Panc1 (cell line): ENCODE results near the gene TP53I11. TPM values are rescaled to one million over a fixed set of nuclear protein-coding genes. Genes with fewer than 3 reads are reported as not detected.

ENCODE experiments used
- ATAC-seq: fragments of 200-7000 bp; cut with Tn5 transposase; 2 replicates; pipeline ENCODE4 v1.9.1; 2020; ENCODE audit warnings: mild to moderate bottlenecking, moderate library complexity
- BruUV-seq: library from RNA; stranded (reverse); fragments of 400-500 nt; replicated peaks from 2 replicates; lab custom pipeline; 2021; lab: Mats Ljungman, UMichigan
- CTCF ChIA-PET: fragments of 300-600 bp; sonication (Branson Sonifier 250); formaldehyde crosslinking; loops from one replicate; lab custom pipeline; 2022; ENCODE audit warnings: antibody characterized with exemption; lab: Charles Lee
- POLR2A ChIA-PET: fragments of 300-600 bp; sonication (Branson Sonifier 250); formaldehyde crosslinking; loops from one replicate; lab custom pipeline; 2022; ENCODE audit warnings: antibody characterized with exemption; lab: Charles Lee
- DNase-seq: peaks from one replicate; pipeline ENCODE4 v3.0.0-alpha.2; 2010; ENCODE audit warnings: low read depth, low spot score
- H3K27ac ChIP-seq: 2 replicates; pipeline ENCODE4 v1.5.1; 2011; ENCODE audit warnings: mild to moderate bottlenecking, low read length, inconsistent platforms
- H3K27me3 ChIP-seq: fragments of 200-500 bp; sonication (Bioruptor generic); 2 replicates; pipeline ENCODE4 v1.6.0; 2014; ENCODE audit warnings: low read length, inconsistent platforms; ENCODE audit not compliant: control insufficient read depth, insufficient read depth
- H3K36me3 ChIP-seq: fragments of 200-500 bp; sonication (Bioruptor generic); 2 replicates; pipeline ENCODE4 v1.5.1; 2014; ENCODE audit warnings: inconsistent platforms, mild to moderate bottlenecking, low read length, moderate library complexity; ENCODE audit not compliant: control insufficient read depth, insufficient read depth
- H3K4me1 ChIP-seq: 2 replicates; pipeline ENCODE4 v1.5.1; 2011; ENCODE audit warnings: inconsistent platforms, mild to moderate bottlenecking, low read length, moderate library complexity; ENCODE audit not compliant: control insufficient read depth, insufficient read depth
- H3K4me3 ChIP-seq, 2 experiments: 2 replicates each; pipeline ENCODE4 v1.5.1; 2011 to 2012; ENCODE audit warnings: low read depth in 2 of 2, low read length in 2 of 2, mild to moderate bottlenecking in 2 of 2, inconsistent platforms in 1 of 2, moderate library complexity in 1 of 2
- H3K9me3 ChIP-seq: fragments of 200-500 bp; sonication (Bioruptor generic); 2 replicates; pipeline ENCODE4 v1.5.1; 2014; ENCODE audit warnings: low read depth, mild to moderate bottlenecking, inconsistent platforms, low read length, moderate library complexity; ENCODE audit not compliant: control insufficient read depth, insufficient read depth
- POLR2AphosphoS5 ChIP-seq: IDR thresholded peaks from 2 replicates; pipeline ENCODE4 v1.6.1; 2012; ENCODE audit warnings: mild to moderate bottlenecking, low read depth, low read length, moderate library complexity
- REST ChIP-seq, 2 experiments: IDR thresholded peaks; 2 replicates each; pipeline ENCODE4 v1.6.1; 2011 to 2012; ENCODE audit warnings: low read depth in 2 of 2, control low read depth in 1 of 2, low read length in 1 of 2, mild to moderate bottlenecking in 1 of 2, moderate library complexity in 1 of 2; ENCODE audit not compliant: insufficient read depth in 1 of 2
- SIN3A ChIP-seq: IDR thresholded peaks from 2 replicates; pipeline ENCODE4 v1.6.1; 2012; ENCODE audit warnings: low read depth, mild to moderate bottlenecking, low read length, moderate library complexity, borderline replicate concordance; ENCODE audit not compliant: insufficient read depth
- TCF7L2 ChIP-seq: IDR thresholded peaks from 2 replicates; pipeline ENCODE4 v1.6.1; 2011; ENCODE audit warnings: mild to moderate bottlenecking, low read depth, low read length, inconsistent platforms
- in situ Hi-C: cut with HindIII; loops from 2 replicates; pipeline ENCODE4 v1.10.0; 2016; ENCODE audit warnings: low sequenced_read_pairs, low pct_unique_long_range_greater_than_20kb
- intact Hi-C: fragments of 100-400 bp; cut with micrococcal nuclease; formaldehyde crosslinking; loops from one replicate; pipeline ENCODE4 v1.10.0; 2022; ENCODE audit not compliant: unreplicated experiment
- total RNA-seq: library from RNA; stranded (reverse); gene quantifications from one replicate; pipeline ENCODE4 v1.2.1, GENCODE V29; 2021; ENCODE audit not compliant: unreplicated experiment
- TF ChIP-seq, protein P1 (sequence below): fragments of 450-650 bp; IDR thresholded peaks from 2 replicates; pipeline ENCODE4 v1.5.1; 2017; ENCODE audit warnings: mild to moderate bottlenecking

The TP53I11 gene
- total RNA-seq, 1 experiment from 2014 or later = 132 TPM

DNA sequence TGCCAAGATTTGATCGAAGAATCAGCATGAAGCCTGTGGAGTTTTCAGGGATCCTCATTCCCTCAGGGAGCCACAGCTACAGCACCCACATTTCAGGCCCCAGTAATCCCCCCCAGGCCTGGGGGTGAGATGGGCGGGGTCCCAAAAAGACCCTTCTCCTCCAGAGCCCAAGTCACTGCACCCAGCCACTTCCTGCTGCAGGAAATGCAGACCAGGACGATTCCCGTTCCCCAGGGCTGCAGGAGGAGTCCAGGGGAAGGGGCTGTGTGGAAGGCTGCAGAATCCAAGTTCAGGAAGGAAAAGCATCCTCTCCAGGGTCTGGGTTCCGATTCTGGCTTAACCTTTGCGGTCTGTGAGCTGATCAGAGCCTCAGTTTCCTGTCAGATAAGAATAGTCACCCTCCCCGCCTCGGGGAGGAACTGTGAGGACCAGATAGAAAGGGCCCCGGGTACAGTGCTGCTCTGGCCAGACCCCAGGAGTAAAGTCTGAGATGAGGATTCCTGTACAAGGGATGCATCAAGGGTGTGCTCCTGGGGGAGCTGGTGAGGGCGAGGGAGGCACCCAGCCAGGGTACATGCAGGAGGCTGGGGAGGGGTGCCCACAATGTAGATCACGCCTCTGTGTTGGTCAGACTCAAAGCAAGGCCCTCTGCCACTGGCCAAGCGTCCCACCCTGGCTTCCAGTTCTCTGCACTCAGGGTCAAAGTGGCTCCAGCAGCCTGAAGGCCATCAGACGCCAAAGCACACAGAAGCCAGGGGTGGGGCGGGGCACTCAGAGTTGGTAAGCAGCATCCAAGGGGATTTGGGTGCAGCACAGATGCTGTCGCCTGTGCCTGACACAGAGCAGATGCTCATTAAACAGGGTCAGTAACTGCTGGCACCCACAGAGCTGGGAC is 30.1 kb upstream of the TP53I11 start:
- H3K27me3 ChIP-seq = no peaks in the 10 kb centered on the region
- no peaks in the 10 kb centered on the region for H3K36me3 ChIP-seq
- TF ChIP-seq POLR2AphosphoS5 (no peak), SIN3A (no peak), REST (IDR thresholded peaks at IDR 0.05; ENCODE audit: insufficient read depth in 1 of 2, low read depth in 2 of 2, low read length in 1 of 2) (no peak), TCF7L2 (no peak)
- TF ChIP-seq, protein P1, sequence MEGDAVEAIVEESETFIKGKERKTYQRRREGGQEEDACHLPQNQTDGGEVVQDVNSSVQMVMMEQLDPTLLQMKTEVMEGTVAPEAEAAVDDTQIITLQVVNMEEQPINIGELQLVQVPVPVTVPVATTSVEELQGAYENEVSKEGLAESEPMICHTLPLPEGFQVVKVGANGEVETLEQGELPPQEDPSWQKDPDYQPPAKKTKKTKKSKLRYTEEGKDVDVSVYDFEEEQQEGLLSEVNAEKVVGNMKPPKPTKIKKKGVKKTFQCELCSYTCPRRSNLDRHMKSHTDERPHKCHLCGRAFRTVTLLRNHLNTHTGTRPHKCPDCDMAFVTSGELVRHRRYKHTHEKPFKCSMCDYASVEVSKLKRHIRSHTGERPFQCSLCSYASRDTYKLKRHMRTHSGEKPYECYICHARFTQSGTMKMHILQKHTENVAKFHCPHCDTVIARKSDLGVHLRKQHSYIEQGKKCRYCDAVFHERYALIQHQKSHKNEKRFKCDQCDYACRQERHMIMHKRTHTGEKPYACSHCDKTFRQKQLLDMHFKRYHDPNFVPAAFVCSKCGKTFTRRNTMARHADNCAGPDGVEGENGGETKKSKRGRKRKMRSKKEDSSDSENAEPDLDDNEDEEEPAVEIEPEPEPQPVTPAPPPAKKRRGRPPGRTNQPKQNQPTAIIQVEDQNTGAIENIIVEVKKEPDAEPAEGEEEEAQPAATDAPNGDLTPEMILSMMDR = no peak
- BruUV-seq = no TSS peak
- CTCF ChIA-PET = no interaction called here
- ATAC-seq (no peak), DNase-seq (no peak)
- POLR2A ChIA-PET = no interaction called here
- H3K27ac ChIP-seq = peak overlapping the region; percentile 91
- H3K4me1 ChIP-seq = peaks cover 49% of the 10 kb centered on the region
- H3K9me3 ChIP-seq = no peaks in the 10 kb centered on the region
- no peak overlapping the region for H3K4me3 ChIP-seq
- in situ Hi-C loops = no loop called here
- intact Hi-C loops = no loop called here

DNA sequence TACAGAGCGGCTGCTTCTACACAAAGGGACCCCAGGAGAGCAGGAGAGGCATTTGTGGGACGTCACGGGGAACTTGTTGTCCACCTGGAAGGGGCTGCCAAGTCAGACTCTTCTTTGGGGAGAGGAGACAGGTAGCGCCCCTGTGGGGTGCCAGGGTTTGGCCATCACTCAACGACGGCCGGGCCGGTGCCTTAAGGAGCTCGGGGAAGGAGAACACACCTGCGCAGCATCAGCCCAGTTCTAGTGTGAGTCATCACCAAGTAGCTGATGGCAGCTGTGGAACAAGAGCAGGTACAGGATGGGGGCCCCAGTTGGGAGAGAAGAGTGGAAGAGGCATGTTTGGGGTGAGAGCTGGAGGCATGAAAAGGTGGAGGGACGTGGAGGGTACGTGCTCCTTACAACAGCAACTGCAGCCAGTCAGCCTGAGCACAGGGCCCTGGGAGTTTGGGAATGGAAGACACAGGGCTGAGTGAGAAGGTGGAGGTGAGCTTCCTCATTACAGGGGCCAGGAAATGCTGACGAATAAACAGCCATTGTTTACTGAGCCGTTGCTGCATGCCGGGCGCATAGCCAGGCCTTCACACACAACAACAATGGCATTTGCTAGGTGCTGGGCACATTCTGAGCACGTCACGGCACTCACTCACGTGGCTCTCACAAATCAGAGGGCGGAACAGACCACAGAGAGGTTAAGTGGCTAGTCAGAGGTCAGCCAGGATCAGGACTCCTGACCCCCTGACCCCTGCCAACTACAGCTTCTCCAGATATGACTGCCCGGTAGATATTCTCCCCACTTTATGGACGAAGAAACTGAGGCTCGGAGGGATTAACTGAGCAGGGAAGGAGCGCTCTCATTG is 29.1 kb upstream of the TP53I11 start:
- no peaks in the 10 kb centered on the region for H3K36me3 ChIP-seq
- H3K27me3 ChIP-seq = no peaks in the 10 kb centered on the region
- peak; percentile 78 for DNase-seq
- POLR2A ChIA-PET = no interaction called here
- CTCF ChIA-PET = interaction anchor here (0.6 to 1.5 kb wide), 4 partner anchors 43 to 1038 kb away, joined by 4 to 8 read pairs (median 6); no protein-coding TSS in a partner anchor
- ATAC-seq = peak; percentile 77
- BruUV-seq = no TSS peak
- intact Hi-C loops (no loop called here), in situ Hi-C loops (no loop called here)
- peaks cover 49% of the 10 kb centered on the region for H3K4me1 ChIP-seq
- H3K9me3 ChIP-seq = no peaks in the 10 kb centered on the region
- H3K27ac ChIP-seq = peak overlapping the region; percentile 91
- TF ChIP-seq TCF7L2 (0 out of 2 replicates have a peak, but pooled peaks have one; percentile 40), REST (IDR thresholded peaks at IDR 0.05; ENCODE audit: insufficient read depth in 1 of 2, low read depth in 2 of 2, low read length in 1 of 2) (no peak), POLR2AphosphoS5 (peak; percentile 88; the same call in 1 of the 2 replicates)
- peak overlapping the region in 1 of 2 experiments; percentile 25; a peak in 2 of 4 replicates for H3K4me3 ChIP-seq
